GM19239 (cell line): Measurements from ENCODE around the gene PID1.
"Not testable (repeated sequence)": the region's sequence is repeated elsewhere in the genome, so short reads cannot be mapped to it uniquely, and the experiment has no call there.

ENCODE experiments used
- DNase-seq: peaks from one replicate; pipeline ENCODE4 v3.0.0; 2011; ENCODE audit warnings: low spot score; ENCODE audit not compliant: insufficient read length
- FAIRE-seq: peaks from 2 replicates; lab custom pipeline; 2011; peaks lifted over from hg19 to GRCh38; lab: Jason Lieb, UNC

Gene PID1

GRCh38 chr2:229088517-229088913, 182.6 kb downstream of the PID1 start:
- DNase-seq (no peak), FAIRE-seq (no peak)

- FAIRE-seq (no peak), DNase-seq (no peak)
These were observed 183.1 kb downstream of the PID1 start for GRCh38 chr2:229087843-229088516.

GRCh38 chr2:229087267-229087666, 183.8 kb downstream of the PID1 start:
- no peak for DNase-seq
- no peak for FAIRE-seq

- DNase-seq (no peak), FAIRE-seq (no peak)
These were observed 185.6 kb downstream of the PID1 start for GRCh38 chr2:229085439-229085838.

- FAIRE-seq: no peak
- no peak for DNase-seq
These were observed 186.6 kb downstream of the PID1 start for GRCh38 chr2:229084447-229084846.

GRCh38 chr2:229083606-229084340, 187.3 kb downstream of the PID1 start:
- FAIRE-seq (no peak), DNase-seq (no peak)

- no peak for FAIRE-seq
- no peak for DNase-seq
These were observed 189.7 kb downstream of the PID1 start for GRCh38 chr2:229081411-229081810.

- DNase-seq (no peak), FAIRE-seq (no peak)
These were observed 190.9 kb downstream of the PID1 start for GRCh38 chr2:229080172-229080571.

GRCh38 chr2:229076886-229077285, 194.2 kb downstream of the PID1 start:
- FAIRE-seq, DNase-seq: not testable (repeated sequence)

- no peak for DNase-seq
- no peak for FAIRE-seq
These were observed 197.2 kb downstream of the PID1 start for GRCh38 chr2:229073935-229074334.

- DNase-seq: no peak
- FAIRE-seq: no peak
These were observed 199.7 kb downstream of the PID1 start for GRCh38 chr2:229071292-229071976.

GRCh38 chr2:229066121-229066715, 204.9 kb downstream of the PID1 start:
- DNase-seq (no peak), FAIRE-seq (no peak)

GRCh38 chr2:229064749-229065148, 206.3 kb downstream of the PID1 start:
- FAIRE-seq (no peak), DNase-seq (no peak)

GRCh38 chr2:229060147-229060546, 210.9 kb downstream of the PID1 start:
- DNase-seq (no peak), FAIRE-seq (peak; percentile 23)

- no peak for FAIRE-seq
These were observed 211.6 kb downstream of the PID1 start for GRCh38 chr2:229059331-229060033.

GRCh38 chr2:229057976-229058553, 213.0 kb downstream of the PID1 start:
- FAIRE-seq (no peak), DNase-seq (no peak)

More at GRCh38 chr2:229059331-229060033, 211.6 kb downstream of the PID1 start:
- DNase-seq: no peak

- no peak for DNase-seq
- no peak for FAIRE-seq
These were observed 216.8 kb downstream of the PID1 start for GRCh38 chr2:229054311-229054710.

- no peak for FAIRE-seq
These were observed 219.3 kb downstream of the PID1 start for GRCh38 chr2:229051798-229052197.

GRCh38 chr2:229050133-229050532, 221.0 kb downstream of the PID1 start:
- DNase-seq (no peak), FAIRE-seq (no peak)

More at GRCh38 chr2:229051798-229052197, 219.3 kb downstream of the PID1 start:
- no peak for DNase-seq

GRCh38 chr2:229048134-229048533, 223.0 kb downstream of the PID1 start:
- FAIRE-seq: no peak
- DNase-seq: no peak
